HUES64 (cell line): ENCODE measurements around the gene FOXP1.

Source experiments
- H3K27ac ChIP-seq: 2 replicates; pipeline ENCODE4 v1.7.0; 2013; ENCODE audit warnings: low read depth, low read length, inconsistent platforms
- H3K27me3 ChIP-seq: 2 replicates; pipeline ENCODE4 v1.6.1; 2013; ENCODE audit warnings: mild to moderate bottlenecking, low read length; ENCODE audit not compliant: insufficient read depth
- H3K36me3 ChIP-seq: 2 replicates; pipeline ENCODE4 v1.6.1; 2013; ENCODE audit warnings: mild to moderate bottlenecking, low read length; ENCODE audit not compliant: insufficient read depth
- H3K4me1 ChIP-seq: 2 replicates; pipeline ENCODE4 v1.6.1; 2013; ENCODE audit warnings: mild to moderate bottlenecking, low read length, moderate library complexity; ENCODE audit not compliant: insufficient read depth
- H3K4me3 ChIP-seq: 2 replicates; pipeline ENCODE4 v1.5.1; 2013; ENCODE audit warnings: mild to moderate bottlenecking, low read length, moderate library complexity
- H3K9ac ChIP-seq: 2 replicates; pipeline ENCODE4 v1.6.1; 2013; ENCODE audit warnings: mild to moderate bottlenecking, low read depth, low read length
- H3K9me3 ChIP-seq: 2 replicates; pipeline ENCODE4 v1.6.1; 2013; ENCODE audit warnings: low read depth, low read length; ENCODE audit not compliant: insufficient read depth
- WGBS: fragments of 150-250, 120-280 bp; methylation state at CpG from one replicate; pipeline ENCODE4 v1.1.7; 2013; ENCODE audit warnings: missing lambda C conversion rate; 5-methylcytosine and 5-hydroxymethylcytosine counted together

FOXP1 gene

DNA sequence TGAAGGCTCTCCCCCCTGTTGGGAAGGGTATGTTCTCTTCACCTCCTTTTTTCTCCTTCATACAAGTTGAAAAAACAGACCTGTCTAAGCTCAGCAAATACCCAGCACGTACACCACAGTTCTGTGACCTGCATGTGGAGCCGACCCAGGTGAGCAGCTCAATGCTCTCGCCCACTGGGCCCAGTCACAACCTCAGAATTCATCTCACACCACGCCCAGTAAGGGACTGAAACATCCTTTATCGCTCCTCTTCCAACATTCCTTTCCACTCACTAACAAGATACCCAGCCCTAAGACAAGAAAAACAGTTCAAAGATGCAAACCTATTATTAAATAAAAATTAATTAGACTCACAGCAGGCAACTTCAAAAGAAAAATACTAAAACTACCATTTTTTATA is 68.9 kb downstream of the FOXP1 start:
- H3K36me3 ChIP-seq, result no peaks in the 10 kb centered on the region
- H3K4me3 ChIP-seq, result no peak overlapping the region
- H3K27me3 ChIP-seq, result no peaks in the 10 kb centered on the region
- peaks cover 30% of the 10 kb centered on the region for H3K4me1 ChIP-seq
- WGBS, result 92% methylated on average over 5 of the region's 5 CpGs
- H3K27ac ChIP-seq, result no peak overlapping the region
- H3K9ac ChIP-seq, result no peak overlapping the region
- H3K9me3 ChIP-seq, result no peaks in the 10 kb centered on the region

GRCh38 chr3:71513515-71513914 is 70.0 kb downstream of the FOXP1 start:
- H3K27ac ChIP-seq, result no peak overlapping the region
- H3K4me1 ChIP-seq, result peaks cover 27% of the 10 kb centered on the region
- H3K9ac ChIP-seq, result no peak overlapping the region
- no peaks in the 10 kb centered on the region for H3K36me3 ChIP-seq
- H3K9me3 ChIP-seq, result no peaks in the 10 kb centered on the region
- H3K27me3 ChIP-seq, result no peaks in the 10 kb centered on the region
- H3K4me3 ChIP-seq, result no peak overlapping the region
- WGBS, result 96% methylated on average over 6 of the region's 7 CpGs

DNA sequence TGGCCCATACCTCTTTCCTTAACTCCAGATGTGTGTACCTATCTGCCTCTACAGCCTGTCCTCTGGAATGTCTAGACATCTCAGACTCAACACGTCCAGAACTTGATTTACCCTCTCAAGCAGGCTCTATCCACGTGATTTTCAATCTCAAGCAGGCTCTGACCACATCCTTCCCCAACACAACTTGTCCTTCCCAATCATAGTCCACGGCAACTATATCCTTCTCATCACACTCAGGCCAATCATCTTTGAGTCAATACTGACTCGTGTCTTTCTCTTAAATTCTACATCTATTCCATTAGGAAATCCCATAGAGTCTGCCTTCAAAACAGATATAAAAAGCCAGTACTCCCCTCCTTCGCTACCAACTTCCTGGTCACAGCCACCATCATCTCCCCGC is 70.4 kb downstream of the FOXP1 start:
- 91% methylated on average over 6 of the region's 6 CpGs for WGBS
- Histone ChIP-seq H3K27ac (no peak overlapping the region), H3K4me3 (no peak overlapping the region), H3K36me3 (no peaks in the 10 kb centered on the region), H3K4me1 (peaks cover 23% of the 10 kb centered on the region), H3K9me3 (no peaks in the 10 kb centered on the region), H3K9ac (no peak overlapping the region), H3K27me3 (no peaks in the 10 kb centered on the region)

DNA sequence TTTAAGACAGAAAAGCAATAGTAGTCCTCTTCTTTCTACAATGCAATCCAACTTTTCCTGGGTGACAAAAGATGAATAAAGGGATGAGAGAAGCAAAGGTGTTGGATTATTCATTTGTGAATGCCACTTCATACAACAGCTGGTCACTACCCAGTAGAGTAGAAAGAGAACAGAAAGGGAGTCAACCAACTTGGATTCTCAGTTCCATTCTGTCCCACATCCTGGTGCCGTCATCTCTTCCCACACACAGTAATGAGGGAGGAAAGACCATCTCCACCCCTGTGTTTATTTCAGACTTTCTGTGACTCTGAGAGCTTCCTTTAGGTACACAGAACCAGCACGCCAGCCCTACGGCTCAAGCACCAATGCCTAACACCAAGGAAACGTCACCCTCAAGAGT is 71.0 kb downstream of the FOXP1 start:
- Histone ChIP-seq H3K9ac (no peak overlapping the region), H3K36me3 (no peaks in the 10 kb centered on the region), H3K4me1 (peaks cover 18% of the 10 kb centered on the region), H3K9me3 (no peaks in the 10 kb centered on the region), H3K4me3 (no peak overlapping the region), H3K27me3 (no peaks in the 10 kb centered on the region), H3K27ac (no peak overlapping the region)
- WGBS, result 92% methylated on average over 4 of the region's 4 CpGs

GRCh38 chr3:71512000-71512399 is 71.5 kb downstream of the FOXP1 start:
- Histone ChIP-seq H3K4me3 (no peak overlapping the region), H3K9me3 (no peaks in the 10 kb centered on the region), H3K4me1 (peaks cover 18% of the 10 kb centered on the region), H3K27ac (no peak overlapping the region), H3K9ac (no peak overlapping the region), H3K27me3 (no peaks in the 10 kb centered on the region), H3K36me3 (no peaks in the 10 kb centered on the region)
- 53% methylated on average over 3 of the region's 3 CpGs for WGBS

DNA sequence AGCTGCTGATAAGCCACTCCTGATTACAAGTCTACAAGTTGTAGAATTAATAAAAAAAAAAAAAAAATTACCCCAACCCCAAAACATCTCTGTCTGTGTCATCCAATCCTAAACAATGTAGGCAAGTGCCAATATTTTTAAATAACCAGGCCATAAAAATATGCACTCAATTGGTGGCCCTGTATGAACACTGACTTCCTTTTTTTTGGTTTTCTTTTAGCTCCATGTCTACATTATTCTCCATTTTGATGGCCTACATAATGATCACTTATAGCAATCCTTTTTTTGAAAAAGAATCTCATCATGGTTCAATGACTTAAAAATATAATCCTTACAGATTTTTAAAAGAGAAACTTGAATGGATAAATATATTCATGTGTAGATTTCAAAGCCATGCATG is 72.1 kb downstream of the FOXP1 start:
- Histone ChIP-seq H3K9ac (no peak overlapping the region), H3K9me3 (no peaks in the 10 kb centered on the region), H3K27ac (no peak overlapping the region), H3K4me1 (peaks cover 18% of the 10 kb centered on the region), H3K4me3 (no peak overlapping the region), H3K36me3 (no peaks in the 10 kb centered on the region), H3K27me3 (no peaks in the 10 kb centered on the region)

DNA sequence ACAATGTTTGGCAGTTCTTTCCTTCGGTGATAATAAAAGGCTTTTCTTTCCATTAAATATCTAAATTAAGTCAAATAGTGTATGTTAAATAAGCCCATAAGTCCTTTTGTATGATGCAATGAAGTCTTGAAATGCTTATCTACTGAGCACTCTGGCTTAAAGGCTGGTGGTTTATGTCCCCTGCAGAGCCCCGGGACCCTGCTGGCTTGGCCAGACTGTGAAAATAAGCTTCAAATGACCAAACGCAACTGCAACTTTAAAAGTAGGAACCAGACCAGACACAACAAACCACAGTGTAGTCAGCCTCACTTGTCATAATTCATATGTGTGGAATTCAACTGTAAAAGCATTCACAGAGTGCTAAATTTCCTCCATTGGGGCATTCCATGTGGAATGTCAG is 72.5 kb downstream of the FOXP1 start:
- H3K27me3 ChIP-seq, result no peaks in the 10 kb centered on the region
- no peak overlapping the region for H3K27ac ChIP-seq
- WGBS, result 53% methylated on average over 2 of the region's 3 CpGs
- H3K9me3 ChIP-seq, result no peaks in the 10 kb centered on the region
- no peak overlapping the region for H3K4me3 ChIP-seq
- no peaks in the 10 kb centered on the region for H3K36me3 ChIP-seq
- no peak overlapping the region for H3K9ac ChIP-seq
- peaks cover 21% of the 10 kb centered on the region for H3K4me1 ChIP-seq

GRCh38 chr3:71510510-71510909 is 73.0 kb downstream of the FOXP1 start:
- no peak overlapping the region for H3K4me3 ChIP-seq
- H3K36me3 ChIP-seq, result no peaks in the 10 kb centered on the region
- no peaks in the 10 kb centered on the region for H3K9me3 ChIP-seq
- no peaks in the 10 kb centered on the region for H3K27me3 ChIP-seq
- 86% methylated on average over 3 of the region's 3 CpGs for WGBS
- peaks cover 23% of the 10 kb centered on the region for H3K4me1 ChIP-seq
- H3K9ac ChIP-seq, result no peak overlapping the region
- no peak overlapping the region for H3K27ac ChIP-seq

- no peak overlapping the region for H3K4me3 ChIP-seq
- H3K9me3 ChIP-seq, result no peaks in the 10 kb centered on the region
- peaks cover 20% of the 10 kb centered on the region for H3K4me1 ChIP-seq
- WGBS, result 98% methylated on average over 3 of the region's 3 CpGs
- no peaks in the 10 kb centered on the region for H3K36me3 ChIP-seq
- H3K27me3 ChIP-seq, result no peaks in the 10 kb centered on the region
- no peak overlapping the region for H3K27ac ChIP-seq
- no peak overlapping the region for H3K9ac ChIP-seq
These were observed 74.5 kb downstream of the FOXP1 start for GRCh38 chr3:71509066-71509465.

GRCh38 chr3:71505767-71506350 is 77.7 kb downstream of the FOXP1 start:
- H3K27ac ChIP-seq, result no peak overlapping the region
- no peaks in the 10 kb centered on the region for H3K36me3 ChIP-seq
- H3K9me3 ChIP-seq, result no peaks in the 10 kb centered on the region
- peaks cover 9% of the 10 kb centered on the region for H3K4me1 ChIP-seq
- H3K27me3 ChIP-seq, result no peaks in the 10 kb centered on the region
- 85% methylated on average over 10 of the region's 10 CpGs for WGBS
- no peak overlapping the region for H3K9ac ChIP-seq
- H3K4me3 ChIP-seq, result no peak overlapping the region

GRCh38 chr3:71504250-71505036 is 79.1 kb downstream of the FOXP1 start:
- H3K27me3 ChIP-seq, result no peaks in the 10 kb centered on the region
- H3K4me1 ChIP-seq, result peaks cover 7% of the 10 kb centered on the region
- 93% methylated on average over 15 of the region's 15 CpGs for WGBS
- H3K9me3 ChIP-seq, result no peaks in the 10 kb centered on the region
- H3K36me3 ChIP-seq, result no peaks in the 10 kb centered on the region
- H3K27ac ChIP-seq, result no peak overlapping the region
- no peak overlapping the region for H3K9ac ChIP-seq
- no peak overlapping the region for H3K4me3 ChIP-seq
